Kidney (tissue), 14 donors: ENCODE measurements around the gene TCF7L1. TPM values are rescaled to one million over a fixed set of nuclear protein-coding genes. Genes with fewer than 3 reads are reported as not detected.

Experiments
- DNase-seq, 5 donors: peaks; one replicate each; pipeline ENCODE4 v3.0.0-alpha.2; 2013 to 2020
- FAIRE-seq: peaks from 2 replicates; lab custom pipeline; 2012; peaks lifted over from hg19 to GRCh38; lab: Jason Lieb, UNC
- H3K27ac ChIP-seq, 2 donors: one replicate each; pipeline ENCODE4 v1.7.0; 2013; ENCODE audit warnings: low read depth in 2 of 2, low read length in 2 of 2, inconsistent platforms in 1 of 2
- H3K27me3 ChIP-seq: one replicate; pipeline ENCODE4 v1.7.1; 2013; ENCODE audit warnings: low read length, inconsistent platforms; ENCODE audit not compliant: control insufficient read depth, insufficient read depth
- H3K36me3 ChIP-seq, 3 donors: one replicate each; pipeline versions ENCODE4 v1.7.0 to v1.7.1; 2013; ENCODE audit warnings: low read length in 3 of 3, control low read depth in 1 of 3, inconsistent platforms in 1 of 3; ENCODE audit not compliant: insufficient read depth in 3 of 3, control insufficient read depth in 2 of 3
- H3K4me1 ChIP-seq, 3 donors: one replicate each; pipeline versions ENCODE4 v1.7.0 to v1.7.1; 2013; ENCODE audit warnings: low read length in 3 of 3, inconsistent platforms in 1 of 3, low read depth in 1 of 3; ENCODE audit not compliant: control insufficient read depth in 2 of 3, insufficient read depth in 2 of 3
- H3K4me3 ChIP-seq, 3 donors: one replicate each; pipeline versions ENCODE4 v1.7.0 to v1.8.1; 2013; ENCODE audit warnings: low read length in 3 of 3, control low read depth in 1 of 3, inconsistent platforms in 1 of 3
- H3K9ac ChIP-seq, 3 donors: one replicate each; pipeline versions ENCODE4 v1.7.0 to v1.7.1; 2013; ENCODE audit warnings: low read length in 3 of 3, control low read depth in 1 of 3, inconsistent platforms in 1 of 3
- H3K9me3 ChIP-seq, 3 donors: one replicate each; pipeline versions ENCODE4 v1.7.0 to v1.7.1; 2013; ENCODE audit warnings: low read length in 3 of 3, control low read depth in 1 of 3, inconsistent platforms in 1 of 3; ENCODE audit not compliant: control insufficient read depth in 2 of 3, insufficient read depth in 1 of 3
- intact Hi-C: fragments of 100-400 bp; cut with DNase I; formaldehyde crosslinking; loops from one replicate; pipeline ENCODE4 v1.11.1; 2022
- polyA plus RNA-seq: library from polyadenylated mRNA; stranded (reverse); fragments of 350-450 nt; fragmentation: Illumina TruSeq; extraction: RNeasy Lipid Tissue Mini Kit (QIAGEN cat#74804); gene quantifications from one replicate; pipeline ENCODE4 v1.2.3, GENCODE V29; 2014; ENCODE audit warnings: low read depth, low replicate concordance; ENCODE audit not compliant: insufficient read depth
- total RNA-seq: library from RNA; stranded (reverse); fragmentation: NEBNext Ultra II Directional; extraction: Animal tissue kit (Norgen Biotek cat#: 25700); gene quantifications from one replicate; pipeline ENCODE4 v1.2.1, GENCODE V29; 2021
- TF ChIP-seq, protein P1 (sequence below): IDR thresholded peaks from 3 replicates; pipeline ENCODE4 v1.5.1; 2012; ENCODE audit warnings: mild to moderate bottlenecking, moderate library complexity, borderline replicate concordance; ENCODE audit not compliant: insufficient read depth; ENCODE audit errors: extremely low read depth
- donor health status: control.
- donor health status: control.
- donor health status: control.
- donor health status: control.
- donor health status: control.
- donor health status: DM: yes; HTN: yes; CAD: no.
- donor health status: Normal renal cell carcinoma (clear cell type).

Gene TCF7L1
- total and polyA plus RNA-seq, 2 donors from 2014 or later = 10.2 to 12.5 TPM

DNA sequence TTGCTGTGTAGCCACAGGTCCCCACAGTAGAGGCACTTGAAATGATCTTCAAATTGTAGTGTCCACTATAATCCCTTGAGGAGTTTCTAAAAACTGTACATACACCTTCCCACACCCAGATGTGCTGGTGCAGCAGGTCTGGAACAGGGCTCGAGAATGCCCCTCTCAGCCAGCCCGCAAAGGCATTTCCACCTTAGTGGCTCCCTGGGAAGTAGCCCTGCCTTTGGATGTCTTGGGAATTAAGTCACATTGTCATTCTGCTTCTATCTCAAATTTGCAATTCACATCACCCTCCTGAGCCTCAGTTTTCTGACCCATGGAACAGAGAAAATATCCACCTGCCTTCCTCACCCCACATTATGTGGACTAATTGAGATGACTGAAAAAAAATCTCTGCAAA, 44.3 kb upstream of the TCF7L1 start:
- no peaks in the 10 kb centered on the region for H3K27me3 ChIP-seq
- H3K9ac ChIP-seq = no peak overlapping the region
- no peak for FAIRE-seq
- no peak overlapping the region for H3K4me3 ChIP-seq
- H3K36me3 ChIP-seq = no peaks in the 10 kb centered on the region
- H3K27ac ChIP-seq = no peak overlapping the region
- peaks cover 0 to 5% (median 0%) of the 10 kb centered on the region in 3 donors for H3K9me3 ChIP-seq
- H3K4me1 ChIP-seq = no peaks in the 10 kb centered on the region
- TF ChIP-seq, protein P1, sequence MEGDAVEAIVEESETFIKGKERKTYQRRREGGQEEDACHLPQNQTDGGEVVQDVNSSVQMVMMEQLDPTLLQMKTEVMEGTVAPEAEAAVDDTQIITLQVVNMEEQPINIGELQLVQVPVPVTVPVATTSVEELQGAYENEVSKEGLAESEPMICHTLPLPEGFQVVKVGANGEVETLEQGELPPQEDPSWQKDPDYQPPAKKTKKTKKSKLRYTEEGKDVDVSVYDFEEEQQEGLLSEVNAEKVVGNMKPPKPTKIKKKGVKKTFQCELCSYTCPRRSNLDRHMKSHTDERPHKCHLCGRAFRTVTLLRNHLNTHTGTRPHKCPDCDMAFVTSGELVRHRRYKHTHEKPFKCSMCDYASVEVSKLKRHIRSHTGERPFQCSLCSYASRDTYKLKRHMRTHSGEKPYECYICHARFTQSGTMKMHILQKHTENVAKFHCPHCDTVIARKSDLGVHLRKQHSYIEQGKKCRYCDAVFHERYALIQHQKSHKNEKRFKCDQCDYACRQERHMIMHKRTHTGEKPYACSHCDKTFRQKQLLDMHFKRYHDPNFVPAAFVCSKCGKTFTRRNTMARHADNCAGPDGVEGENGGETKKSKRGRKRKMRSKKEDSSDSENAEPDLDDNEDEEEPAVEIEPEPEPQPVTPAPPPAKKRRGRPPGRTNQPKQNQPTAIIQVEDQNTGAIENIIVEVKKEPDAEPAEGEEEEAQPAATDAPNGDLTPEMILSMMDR = no peak
- intact Hi-C loops = no loop called here
- DNase-seq = no peak

DNA sequence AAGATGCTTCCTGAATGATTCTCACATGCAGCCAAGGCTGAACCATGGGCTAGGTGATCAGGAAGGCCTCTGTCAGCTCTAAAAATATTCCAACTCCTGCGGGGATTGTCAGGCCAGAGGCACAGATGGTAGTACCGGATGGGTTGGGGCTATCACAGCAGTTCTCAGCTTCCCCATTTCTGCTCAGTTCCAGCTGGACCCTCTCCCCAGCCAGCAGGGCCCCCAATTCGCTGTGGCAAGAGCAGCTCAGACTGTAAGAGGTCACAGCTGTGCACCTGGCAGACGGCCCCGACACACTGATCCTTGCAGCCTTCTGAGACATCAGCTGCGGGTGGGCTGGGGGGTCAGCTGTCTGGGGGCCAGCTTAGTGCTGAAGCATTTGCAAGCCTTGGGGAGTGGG, 43.6 kb upstream of the TCF7L1 start:
- no peaks in the 10 kb centered on the region for H3K27me3 ChIP-seq
- no peak for FAIRE-seq

GRCh38 chr2:85091838-85092237, 41.4 kb upstream of the TCF7L1 start:
- Histone ChIP-seq H3K4me1 (no peaks in the 10 kb centered on the region), H3K4me3 (no peak overlapping the region), H3K9ac (no peak overlapping the region), H3K27ac (no peak overlapping the region), H3K36me3 (no peaks in the 10 kb centered on the region), H3K9me3 (peaks cover 0 to 5% (median 0%) of the 10 kb centered on the region in 3 donors), H3K27me3 (no peaks in the 10 kb centered on the region)
- DNase-seq (no peak), FAIRE-seq (no peak)
- intact Hi-C loops = no loop called here
- TF ChIP-seq, protein P1 = no peak

More for the DNA sequence above, 43.6 kb upstream of the TCF7L1 start:
- H3K27ac ChIP-seq = no peak overlapping the region
- peak in 1 of 5 donors; percentile 7 for DNase-seq
- no peak overlapping the region for H3K9ac ChIP-seq
- TF ChIP-seq, protein P1 = no peak
- intact Hi-C loops = no loop called here
- H3K4me3 ChIP-seq = no peak overlapping the region
- no peaks in the 10 kb centered on the region for H3K36me3 ChIP-seq
- peaks cover 0 to 5% (median 0%) of the 10 kb centered on the region in 3 donors for H3K9me3 ChIP-seq
- H3K4me1 ChIP-seq = no peaks in the 10 kb centered on the region

GRCh38 chr2:85095094-85095493, 38.1 kb upstream of the TCF7L1 start:
- Histone ChIP-seq H3K9me3 (peaks cover 0 to 5% (median 0%) of the 10 kb centered on the region in 3 donors), H3K36me3 (no peaks in the 10 kb centered on the region), H3K27ac (no peak overlapping the region), H3K27me3 (no peaks in the 10 kb centered on the region), H3K9ac (no peak overlapping the region), H3K4me1 (no peaks in the 10 kb centered on the region), H3K4me3 (no peak overlapping the region)
- TF ChIP-seq, protein P1 = no peak
- intact Hi-C loops = no loop called here
- DNase-seq (no peak), FAIRE-seq (no peak)
